Liver (tissue), 9 donors: ENCODE results near the gene EMX1. TPM values are rescaled to one million over a fixed set of nuclear protein-coding genes. Genes with fewer than 3 reads are reported as not detected.

Source experiments
- DNase-seq: peaks from one replicate; pipeline ENCODE4 v3.0.0-alpha.2; 2017; ENCODE audit warnings: low spot score
- H3K27ac ChIP-seq, 2 donors: one replicate each; pipeline ENCODE4 v1.7.0; 2013; ENCODE audit warnings: inconsistent platforms in 2 of 2, low read length in 2 of 2, control low read depth in 1 of 2, low read depth in 1 of 2, mild to moderate bottlenecking in 1 of 2
- H3K27me3 ChIP-seq, 4 donors: one replicate each; pipeline versions ENCODE4 v1.6.1 to v1.7.0; 2013; ENCODE audit warnings: low read length in 3 of 4, inconsistent platforms in 1 of 4, mild to moderate bottlenecking in 1 of 4, moderate library complexity in 1 of 4; ENCODE audit not compliant: control insufficient read depth in 4 of 4, insufficient read depth in 4 of 4
- H3K36me3 ChIP-seq, 4 donors: one replicate each; pipeline versions ENCODE4 v1.6.1 to v1.7.0; 2013; ENCODE audit warnings: low read length in 3 of 4, mild to moderate bottlenecking in 3 of 4, low read depth in 1 of 4, moderate library complexity in 1 of 4; ENCODE audit not compliant: control insufficient read depth in 4 of 4, insufficient read depth in 3 of 4
- H3K4me1 ChIP-seq, 4 donors: one replicate each; pipeline versions ENCODE4 v1.6.1 to v1.7.0; 2013; ENCODE audit warnings: low read length in 3 of 4, mild to moderate bottlenecking in 3 of 4, moderate library complexity in 1 of 4; ENCODE audit not compliant: control insufficient read depth in 4 of 4, insufficient read depth in 4 of 4
- H3K4me3 ChIP-seq, 3 donors: one replicate each; pipeline versions ENCODE4 v1.6.1 to v1.7.0; 2013; ENCODE audit warnings: low read length in 3 of 3, control low read depth in 1 of 3, low read depth in 1 of 3, mild to moderate bottlenecking in 1 of 3
- H3K9ac ChIP-seq, 2 donors: one replicate each; pipeline ENCODE4 v1.7.0; 2013; ENCODE audit warnings: low read length in 2 of 2, mild to moderate bottlenecking in 2 of 2, moderate library complexity in 2 of 2, control low read depth in 1 of 2, low read depth in 1 of 2
- H3K9me3 ChIP-seq, 4 donors: one replicate each; pipeline versions ENCODE4 v1.6.1 to v1.7.0; 2013; ENCODE audit warnings: low read length in 3 of 4; ENCODE audit not compliant: control insufficient read depth in 4 of 4
- ATF3 ChIP-seq: IDR thresholded peaks from 2 replicates; pipeline ENCODE4 v1.6.1; 2016; ENCODE audit warnings: antibody characterized with exemption
- CTCF ChIP-seq: fragments of 150-350 bp; IDR thresholded peaks from 2 replicates; pipeline ENCODE4 v1.5.1; 2017; ENCODE audit warnings: improper control_type of control experiment, low read depth, low read length; ENCODE audit not compliant: missing input control
- EGR1 ChIP-seq, 2 donors: IDR thresholded peaks; 2 replicates each; pipeline ENCODE4 v1.6.1; 2016 to 2018; ENCODE audit warnings: antibody characterized with exemption in 2 of 2, low read depth in 2 of 2
- FOXA1 ChIP-seq: IDR thresholded peaks from 2 replicates; pipeline ENCODE4 v1.6.1; 2016; ENCODE audit warnings: antibody characterized with exemption
- FOXA2 ChIP-seq: IDR thresholded peaks from 2 replicates; pipeline ENCODE4 v1.6.1; 2016; ENCODE audit warnings: antibody characterized with exemption
- GABPA ChIP-seq, 2 donors: IDR thresholded peaks in 1 of 2; conservative IDR thresholded peaks in 1 of 2; 2 replicates each; pipeline ENCODE4 v1.6.1; 2016; ENCODE audit warnings: antibody characterized with exemption in 2 of 2, mild to moderate bottlenecking in 1 of 2, moderate library complexity in 1 of 2
- HNF4A ChIP-seq, 2 donors: conservative IDR thresholded peaks; 2 replicates each; pipeline ENCODE4 v1.6.1; 2016; ENCODE audit warnings: antibody characterized with exemption in 2 of 2, mild to moderate bottlenecking in 2 of 2
- HNF4G ChIP-seq: IDR thresholded peaks from 2 replicates; pipeline ENCODE4 v1.6.1; 2016; ENCODE audit warnings: antibody characterized with exemption
- JUND ChIP-seq, 2 donors: IDR thresholded peaks; 2 replicates each; pipeline ENCODE4 v1.6.1; 2016; ENCODE audit warnings: antibody characterized with exemption in 2 of 2
- MAX ChIP-seq: IDR thresholded peaks from 2 replicates; pipeline ENCODE4 v1.6.1; 2016; ENCODE audit warnings: antibody characterized with exemption
- NR2F2 ChIP-seq: IDR thresholded peaks from 2 replicates; pipeline ENCODE4 v1.6.1; 2016; ENCODE audit warnings: antibody characterized with exemption
- RAD21 ChIP-seq, 2 donors: IDR thresholded peaks; 2 replicates each; pipeline ENCODE4 v1.6.1; 2016; ENCODE audit warnings: antibody characterized with exemption in 2 of 2, mild to moderate bottlenecking in 2 of 2
- REST ChIP-seq: IDR thresholded peaks from 2 replicates; pipeline ENCODE4 v1.6.1; 2016; ENCODE audit warnings: antibody characterized with exemption, mild to moderate bottlenecking
- RXRA ChIP-seq, 2 donors: IDR thresholded peaks; 2 replicates each; pipeline ENCODE4 v1.6.1; 2017 to 2018; ENCODE audit warnings: antibody characterized with exemption in 2 of 2, mild to moderate bottlenecking in 1 of 2
- SP1 ChIP-seq: IDR thresholded peaks from 2 replicates; pipeline ENCODE4 v1.6.1; 2018; ENCODE audit warnings: antibody characterized with exemption, mild to moderate bottlenecking
- TAF1 ChIP-seq: conservative IDR thresholded peaks from 2 replicates; pipeline ENCODE4 v1.6.1; 2016; ENCODE audit warnings: antibody characterized with exemption, mild to moderate bottlenecking
- YY1 ChIP-seq: IDR thresholded peaks from 2 replicates; pipeline ENCODE4 v1.6.1; 2016; ENCODE audit warnings: antibody characterized with exemption, mild to moderate bottlenecking
- ZBTB33 ChIP-seq: IDR thresholded peaks from 2 replicates; pipeline ENCODE4 v1.6.1; 2016; ENCODE audit warnings: antibody characterized with exemption
- WGBS: extraction: QIAGEN DNeasy Blood & Tissue Kit; methylation state at CpG from one replicate; pipeline ENCODE4 v1.1.7; 2013; 5-methylcytosine and 5-hydroxymethylcytosine counted together
- polyA plus RNA-seq, 2 donors: library from polyadenylated mRNA; stranded (reverse) in 1 of 2; unstranded in 1 of 2; fragments of 200-250 nt in 1 of 2; fragments of >200 nt in 1 of 2; fragmentation: Nextera tagmentation in 1 of 2; extraction: Ambion mirVana in 1 of 2; gene quantifications; one replicate each; pipeline versions ENCODE4 v1.2.1 to v1.2.3, GENCODE V29; 2013 to 2015
- total RNA-seq, 2 donors: library from RNA; depleted of rRNA; stranded (reverse); fragments of >200 nt; gene quantifications; one replicate each; pipeline ENCODE4 v1.2.3, GENCODE V29; 2014
- donor health status: healthy.
- donor health status: healthy.
- donor health status: healthy.
- donor health status: healthy.
- donor health status: healthy.

Gene EMX1
- total and polyA plus RNA-seq, 4 donors, result 0.06 to 0.18 (median 0.08) TPM; not detected in 1

- Histone ChIP-seq H3K9ac (no peak overlapping the region), H3K36me3 (peaks cover 0 to 11% (median 6%) of the 10 kb centered on the region in 4 donors), H3K4me3 (no peak overlapping the region), H3K27me3 (peaks cover 0 to 4% (median 0%) of the 10 kb centered on the region in 4 donors), H3K9me3 (no peaks in the 10 kb centered on the region), H3K4me1 (peaks cover 0 to 4% (median 1%) of the 10 kb centered on the region in 4 donors), H3K27ac (no peak overlapping the region)
- 34% methylated on average over 16 of the region's 16 CpGs for WGBS
- TF ChIP-seq HNF4A (conservative IDR thresholded peaks at IDR 0.05), result no peak
- TF ChIP-seq EGR1 (IDR thresholded peaks at IDR 0.05; ENCODE audit: low read depth in 2 of 2), result no peak
- no peak for TF ChIP-seq YY1
- TF ChIP-seq GABPA (IDR thresholded peaks at IDR 0.05 in 1 of 2, conservative IDR thresholded peaks at IDR 0.05 in 1 of 2), result no peak
- no peak for TF ChIP-seq REST
- TF ChIP-seq JUND (IDR thresholded peaks at IDR 0.05), result no peak
- no peak for TF ChIP-seq NR2F2
- no peak for TF ChIP-seq ATF3
- no peak for TF ChIP-seq RXRA (IDR thresholded peaks at IDR 0.05)
- no peak for TF ChIP-seq FOXA2
- no peak for TF ChIP-seq CTCF
- no peak for TF ChIP-seq TAF1
- no peak for TF ChIP-seq SP1
- no peak for TF ChIP-seq MAX
- no peak for TF ChIP-seq FOXA1
- TF ChIP-seq RAD21 (IDR thresholded peaks at IDR 0.05), result no peak
- no peak for TF ChIP-seq ZBTB33
- TF ChIP-seq HNF4G, result no peak
- DNase-seq, result no peak
These were observed 21.5 kb upstream of the EMX1 start for GRCh38 chr2:72895759-72896281.
